Kidney (tissue), 14 donors: ENCODE measurements around the gene CCDC137. TPM values are rescaled to one million over a fixed set of nuclear protein-coding genes. Genes with fewer than 3 reads are reported as not detected.

Experiments used
- DNase-seq, 5 donors: peaks; one replicate each; pipeline ENCODE4 v3.0.0-alpha.2; 2013 to 2020
- FAIRE-seq: peaks from 2 replicates; lab custom pipeline; 2012; peaks lifted over from hg19 to GRCh38; lab: Jason Lieb, UNC
- H3K27ac ChIP-seq, 2 donors: one replicate each; pipeline ENCODE4 v1.7.0; 2013; ENCODE audit warnings: low read depth in 2 of 2, low read length in 2 of 2, inconsistent platforms in 1 of 2
- H3K27me3 ChIP-seq: one replicate; pipeline ENCODE4 v1.7.1; 2013; ENCODE audit warnings: low read length, inconsistent platforms; ENCODE audit not compliant: control insufficient read depth, insufficient read depth
- H3K36me3 ChIP-seq, 3 donors: one replicate each; pipeline versions ENCODE4 v1.7.0 to v1.7.1; 2013; ENCODE audit warnings: low read length in 3 of 3, control low read depth in 1 of 3, inconsistent platforms in 1 of 3; ENCODE audit not compliant: insufficient read depth in 3 of 3, control insufficient read depth in 2 of 3
- H3K4me1 ChIP-seq, 3 donors: one replicate each; pipeline versions ENCODE4 v1.7.0 to v1.7.1; 2013; ENCODE audit warnings: low read length in 3 of 3, inconsistent platforms in 1 of 3, low read depth in 1 of 3; ENCODE audit not compliant: control insufficient read depth in 2 of 3, insufficient read depth in 2 of 3
- H3K4me3 ChIP-seq, 3 donors: one replicate each; pipeline versions ENCODE4 v1.7.0 to v1.8.1; 2013; ENCODE audit warnings: low read length in 3 of 3, control low read depth in 1 of 3, inconsistent platforms in 1 of 3
- H3K9ac ChIP-seq, 3 donors: one replicate each; pipeline versions ENCODE4 v1.7.0 to v1.7.1; 2013; ENCODE audit warnings: low read length in 3 of 3, control low read depth in 1 of 3, inconsistent platforms in 1 of 3
- H3K9me3 ChIP-seq, 3 donors: one replicate each; pipeline versions ENCODE4 v1.7.0 to v1.7.1; 2013; ENCODE audit warnings: low read length in 3 of 3, control low read depth in 1 of 3, inconsistent platforms in 1 of 3; ENCODE audit not compliant: control insufficient read depth in 2 of 3, insufficient read depth in 1 of 3
- CTCF ChIP-seq: IDR thresholded peaks from 3 replicates; pipeline ENCODE4 v1.5.1; 2012; ENCODE audit warnings: mild to moderate bottlenecking, moderate library complexity, borderline replicate concordance; ENCODE audit not compliant: insufficient read depth; ENCODE audit errors: extremely low read depth
- intact Hi-C: fragments of 100-400 bp; cut with DNase I; formaldehyde crosslinking; loops from one replicate; pipeline ENCODE4 v1.11.1; 2022
- polyA plus RNA-seq: library from polyadenylated mRNA; stranded (reverse); fragments of 350-450 nt; fragmentation: Illumina TruSeq; extraction: RNeasy Lipid Tissue Mini Kit (QIAGEN cat#74804); gene quantifications from one replicate; pipeline ENCODE4 v1.2.3, GENCODE V29; 2014; ENCODE audit warnings: low read depth, low replicate concordance; ENCODE audit not compliant: insufficient read depth
- total RNA-seq: library from RNA; stranded (reverse); fragmentation: NEBNext Ultra II Directional; extraction: Animal tissue kit (Norgen Biotek cat#: 25700); gene quantifications from one replicate; pipeline ENCODE4 v1.2.1, GENCODE V29; 2021
- donor health status: control.
- donor health status: control.
- donor health status: control.
- donor health status: control.
- donor health status: control.
- donor health status: DM: yes; HTN: yes; CAD: no.
- donor health status: Normal renal cell carcinoma (clear cell type).

The CCDC137 gene
- total and polyA plus RNA-seq, 2 donors from 2014 or later = 14.7 to 18.8 TPM

- Histone ChIP-seq H3K4me3 (no peak overlapping the region), H3K27me3 (peaks cover 11% of the 10 kb centered on the region), H3K27ac (no peak overlapping the region), H3K9ac (no peak overlapping the region), H3K36me3 (peaks cover 2 to 3% (median 3%) of the 10 kb centered on the region in 3 donors), H3K4me1 (no peaks in the 10 kb centered on the region), H3K9me3 (peaks cover 0 to 1% (median 0%) of the 10 kb centered on the region in 3 donors)
- DNase-seq (peak in 1 of 5 donors; percentile 22), FAIRE-seq (no peak)
- TF ChIP-seq CTCF = no peak
- intact Hi-C loops = no loop called here
Observed at GRCh38 chr17:81644496-81644895, 22.0 kb upstream of the CCDC137 start.

GRCh38 chr17:81644976-81645952 lies 21.3 kb upstream of the CCDC137 start:
- Histone ChIP-seq H3K9ac (no peak overlapping the region), H3K4me3 (no peak overlapping the region), H3K27ac (no peak overlapping the region), H3K36me3 (peaks cover 2 to 3% (median 3%) of the 10 kb centered on the region in 3 donors), H3K27me3 (peaks cover 11% of the 10 kb centered on the region), H3K9me3 (peaks cover 0 to 1% (median 0%) of the 10 kb centered on the region in 3 donors), H3K4me1 (no peaks in the 10 kb centered on the region)
- TF ChIP-seq CTCF = no peak
- FAIRE-seq (no peak), DNase-seq (peak in 1 of 5 donors; percentile 56)
- intact Hi-C loops = no loop called here

GRCh38 chr17:81646869-81647600 lies 19.5 kb upstream of the CCDC137 start:
- Histone ChIP-seq H3K9me3 (peaks cover 0 to 1% (median 0%) of the 10 kb centered on the region in 3 donors), H3K9ac (no peak overlapping the region), H3K4me1 (no peaks in the 10 kb centered on the region), H3K27ac (no peak overlapping the region), H3K36me3 (peaks cover 2 to 3% (median 3%) of the 10 kb centered on the region in 3 donors), H3K27me3 (peaks cover 11% of the 10 kb centered on the region), H3K4me3 (no peak overlapping the region)
- DNase-seq = peak in 1 of 5 donors; percentile 22
- intact Hi-C loops = no loop called here
- no peak for FAIRE-seq
- TF ChIP-seq CTCF = no peak
